Mammary epithelial cell (primary cell): Measurements from ENCODE around the gene C13orf46.

ENCODE experiments used
- CTCF ChIP-seq, 2 donors: IDR thresholded peaks in 1 of 2; conservative IDR thresholded peaks in 1 of 2; 2 replicates each; pipeline ENCODE4 v1.5.1; 2011 to 2012; ENCODE audit warnings: inconsistent platforms in 2 of 2, low read length in 2 of 2, mild to moderate bottlenecking in 2 of 2, control low read depth in 1 of 2, low read depth in 1 of 2; ENCODE audit not compliant: insufficient read depth in 1 of 2; ENCODE audit errors: extremely low read depth in 1 of 2
- EZH2 ChIP-seq: IDR thresholded peaks from 2 replicates; pipeline ENCODE4 v1.6.1; 2012; ENCODE audit warnings: low read length, inconsistent platforms, borderline replicate concordance

DNA sequence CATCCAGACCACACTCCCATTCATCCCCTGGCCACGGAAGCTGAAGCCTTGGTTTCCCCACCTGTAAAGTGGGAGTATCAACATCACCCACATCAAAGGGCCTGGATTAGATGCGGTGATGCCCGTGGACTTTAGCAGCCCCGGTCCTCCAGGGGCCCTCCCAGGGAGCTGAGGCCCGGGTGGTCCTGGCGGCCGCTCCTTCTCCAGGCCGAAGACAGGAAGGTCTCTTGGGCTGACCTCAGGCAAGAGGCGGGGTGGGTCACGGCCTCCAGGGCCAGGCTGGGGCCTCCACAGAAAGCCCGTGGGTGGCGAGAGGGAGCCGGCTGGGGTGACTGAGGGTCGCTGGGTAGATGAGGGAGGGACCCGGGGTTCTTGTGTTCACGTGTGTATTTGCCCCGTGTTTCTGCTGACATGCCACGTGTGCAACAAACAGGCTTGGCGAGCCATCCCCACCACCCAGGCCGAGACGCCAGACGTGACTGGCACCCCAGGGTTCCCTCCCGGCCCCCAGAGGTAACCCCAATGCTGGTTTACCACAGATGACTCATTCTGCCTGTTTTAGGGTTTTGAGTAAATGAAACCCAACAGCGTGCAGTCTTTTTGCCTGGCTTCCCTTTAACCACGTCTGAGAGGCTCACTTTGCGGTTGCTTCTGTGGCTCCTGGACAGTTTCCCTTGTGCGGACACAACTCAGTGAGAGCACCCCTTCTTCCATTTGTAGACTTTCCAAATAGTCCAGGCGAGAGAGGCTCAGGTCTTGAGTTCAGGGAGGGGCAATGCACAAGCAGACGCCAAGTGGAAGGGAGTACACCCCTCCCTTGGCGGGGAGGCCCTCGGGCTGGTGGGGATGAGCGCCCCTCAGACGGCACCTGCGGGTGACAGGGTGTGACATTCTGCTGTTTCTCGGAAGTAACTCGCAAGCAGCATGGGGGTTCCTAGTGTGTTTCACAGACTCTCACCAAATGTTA is 42.9 kb downstream of the C13orf46 start:
- no peak for TF ChIP-seq EZH2
- no peak for TF ChIP-seq CTCF (conservative IDR thresholded peaks at IDR 0.05 in 1 of 2, IDR thresholded peaks at IDR 0.05 in 1 of 2; ENCODE audit: extremely low read depth in 1 of 2, insufficient read depth in 1 of 2, low read depth in 1 of 2, low read length in 2 of 2)
